IgD-negative memory B cell (primary cell): ENCODE measurements around the gene COL10A1. TPM values are rescaled to one million over a fixed set of nuclear protein-coding genes. Genes with fewer than 3 reads are reported as not detected.
"Not testable (repeated sequence)": the region's sequence is repeated elsewhere in the genome, so short reads cannot be mapped to it uniquely, and the experiment has no call there.

Source experiments
- H3K27ac Mint-ChIP-seq, 3 donors: one replicate each; pipeline ENCODE4 v1.8.0; 2020 to 2022; ENCODE audit warnings: mild to moderate bottlenecking in 3 of 3, mixed read lengths in 3 of 3, moderate library complexity in 1 of 3
- H3K27me3 Mint-ChIP-seq: one replicate; pipeline ENCODE4 v1.8.0; 2021; ENCODE audit warnings: mixed read lengths
- H3K36me3 Mint-ChIP-seq: one replicate; pipeline ENCODE4 v1.8.0; 2020; ENCODE audit warnings: mild to moderate bottlenecking, mixed read lengths
- H3K4me1 Mint-ChIP-seq, 3 donors: one replicate each; pipeline ENCODE4 v1.8.0; 2020 to 2022; ENCODE audit warnings: mixed read lengths in 3 of 3, mild to moderate bottlenecking in 1 of 3
- H3K4me3 Mint-ChIP-seq, 4 donors: one replicate each; pipeline ENCODE4 v1.8.0; 2020 to 2022; ENCODE audit warnings: mild to moderate bottlenecking in 4 of 4, mixed read lengths in 4 of 4, moderate library complexity in 3 of 4
- H3K9me3 Mint-ChIP-seq, 3 donors: one replicate each; pipeline ENCODE4 v1.8.0; 2020 to 2021; ENCODE audit warnings: mixed read lengths in 3 of 3, mild to moderate bottlenecking in 1 of 3
- polyA plus RNA-seq: library from polyadenylated mRNA; unstranded; fragments of 300-500 nt; fragmentation: Illumina TruSeq; gene quantifications from one replicate; pipeline ENCODE4 v1.2.3, GENCODE V29; 2021

The COL10A1 gene
- polyA plus RNA-seq, 1 donor from 2014 or later, result 0.36 TPM

- no peaks in the 10 kb centered on the region for H3K27me3 Mint-ChIP-seq
- no peaks in the 10 kb centered on the region for H3K9me3 Mint-ChIP-seq
- H3K4me3 Mint-ChIP-seq, result no peak overlapping the region
- peaks cover 37 to 49% (median 48%) of the 10 kb centered on the region in 3 donors for H3K4me1 Mint-ChIP-seq
- no peak overlapping the region for H3K27ac Mint-ChIP-seq
- H3K36me3 Mint-ChIP-seq, result peaks cover 11% of the 10 kb centered on the region
These were observed 20.7 kb downstream of the COL10A1 start for GRCh38 chr6:116105247-116105646.

GRCh38 chr6:116104636-116105035 is 21.3 kb downstream of the COL10A1 start:
- Mint-ChIP-seq H3K27ac (no peak overlapping the region), H3K4me1 (peaks cover 42 to 54% (median 53%) of the 10 kb centered on the region in 3 donors), H3K9me3 (no peaks in the 10 kb centered on the region), H3K4me3 (peak overlapping the region in 1 of 4 donors; percentile 8), H3K36me3 (peaks cover 9% of the 10 kb centered on the region), H3K27me3 (no peaks in the 10 kb centered on the region)

GRCh38 chr6:116102873-116103272 is 23.1 kb downstream of the COL10A1 start:
- H3K27me3 Mint-ChIP-seq, result no peaks in the 10 kb centered on the region
- H3K4me1 Mint-ChIP-seq, result peaks cover 40 to 56% (median 54%) of the 10 kb centered on the region in 3 donors
- H3K9me3 Mint-ChIP-seq, result no peaks in the 10 kb centered on the region
- H3K27ac Mint-ChIP-seq, result peak overlapping the region in 1 of 3 donors; percentile 63
- H3K36me3 Mint-ChIP-seq, result peaks cover 5% of the 10 kb centered on the region
- H3K4me3 Mint-ChIP-seq, result peak overlapping the region; percentile 25 to 98 (median 69)

GRCh38 chr6:116101790-116102189 is 24.1 kb downstream of the COL10A1 start:
- Mint-ChIP-seq H3K4me1 (peaks cover 40 to 56% (median 54%) of the 10 kb centered on the region in 3 donors), H3K4me3 (peak overlapping the region; percentile 90 to 98 (median 94)), H3K9me3 (no peaks in the 10 kb centered on the region), H3K36me3 (peaks cover 4% of the 10 kb centered on the region), H3K27me3 (no peaks in the 10 kb centered on the region), H3K27ac (peak overlapping the region; percentile 17 to 94 (median 45))

- Mint-ChIP-seq H3K4me1 (peaks cover 40 to 56% (median 54%) of the 10 kb centered on the region in 3 donors), H3K27ac (peak overlapping the region; percentile 45 to 94 (median 71)), H3K36me3 (peaks cover 4% of the 10 kb centered on the region), H3K27me3 (no peaks in the 10 kb centered on the region), H3K4me3 (peak overlapping the region; percentile 90 to 98 (median 94)), H3K9me3 (peaks cover 0 to 1% (median under 1%) of the 10 kb centered on the region in 3 donors)
These were observed 24.6 kb downstream of the COL10A1 start for GRCh38 chr6:116101302-116101718.

GRCh38 chr6:116100419-116101301 is 25.3 kb downstream of the COL10A1 start, which contains the start of gene NT5DC1:
Gene NT5DC1 (plus strand): TSS chr6:116100853. CDS start chr6:116100931, 78 bp downstream.
- Mint-ChIP-seq H3K4me3 (peak within 1 kb of the TSS; percentile 90 to 98 (median 94)), H3K4me1 (peaks cover 36 to 51% (median 49%) of the 10 kb centered on the region in 3 donors), H3K9me3 (peaks cover 0 to 7% (median 3%) of the 10 kb centered on the region in 3 donors), H3K36me3 (peaks cover 4% of the 10 kb centered on the region), H3K27ac (peak within 1 kb of the TSS; percentile 45 to 94 (median 71)), H3K27me3 (no peaks in the 10 kb centered on the region)

- Mint-ChIP-seq H3K27ac (no peak overlapping the region), H3K36me3 (peaks cover 2% of the 10 kb centered on the region), H3K4me3 (peak overlapping the region in 1 of 4 donors; percentile 90), H3K27me3 (no peaks in the 10 kb centered on the region), H3K9me3 (peaks cover 0 to 10% (median 3%) of the 10 kb centered on the region in 3 donors), H3K4me1 (peaks cover 30 to 39% (median 39%) of the 10 kb centered on the region in 3 donors)
These were observed 26.9 kb downstream of the COL10A1 start for GRCh38 chr6:116099036-116099435.

GRCh38 chr6:116096979-116097816 is 28.7 kb downstream of the COL10A1 start:
- Mint-ChIP-seq H3K27ac (no peak overlapping the region), H3K27me3 (no peaks in the 10 kb centered on the region), H3K9me3 (peaks cover 0 to 10% (median 3%) of the 10 kb centered on the region in 3 donors), H3K36me3 (peaks cover 2% of the 10 kb centered on the region), H3K4me1 (peaks cover 19 to 23% (median 21%) of the 10 kb centered on the region in 3 donors), H3K4me3 (peak overlapping the region in 1 of 4 donors; percentile 25)

- not testable (repeated sequence) for H3K4me3 Mint-ChIP-seq, H3K27ac Mint-ChIP-seq, H3K27me3 Mint-ChIP-seq, H3K36me3 Mint-ChIP-seq
- Mint-ChIP-seq H3K4me1 (peaks cover 9 to 14% (median 11%) of the 10 kb centered on the region in 3 donors), H3K9me3 (peaks cover 0 to 10% (median 3%) of the 10 kb centered on the region in 3 donors)
These were observed 29.7 kb downstream of the COL10A1 start for GRCh38 chr6:116096048-116096759.

GRCh38 chr6:116094041-116094440 is 31.9 kb downstream of the COL10A1 start:
- Mint-ChIP-seq H3K27ac (no peak overlapping the region), H3K9me3 (peaks cover 0 to 10% (median 3%) of the 10 kb centered on the region in 3 donors), H3K27me3 (no peaks in the 10 kb centered on the region), H3K4me1 (peaks cover 0 to 6% (median 5%) of the 10 kb centered on the region in 3 donors), H3K4me3 (no peak overlapping the region), H3K36me3 (peaks cover 2% of the 10 kb centered on the region)

- Mint-ChIP-seq H3K4me1 (peaks cover 8 to 18% (median 15%) of the 10 kb centered on the region in 3 donors), H3K27me3 (peaks cover 1% of the 10 kb centered on the region), H3K9me3 (no peaks in the 10 kb centered on the region), H3K27ac (no peak overlapping the region), H3K36me3 (peaks cover 2% of the 10 kb centered on the region), H3K4me3 (no peak overlapping the region)
These were observed 35.7 kb downstream of the COL10A1 start for GRCh38 chr6:116090251-116090650.

- H3K4me1 Mint-ChIP-seq, result peaks cover 8 to 18% (median 15%) of the 10 kb centered on the region in 3 donors
- no peak overlapping the region for H3K4me3 Mint-ChIP-seq
- peaks cover 1% of the 10 kb centered on the region for H3K27me3 Mint-ChIP-seq
- no peaks in the 10 kb centered on the region for H3K9me3 Mint-ChIP-seq
- H3K27ac Mint-ChIP-seq, result no peak overlapping the region
- H3K36me3 Mint-ChIP-seq, result peaks cover 2% of the 10 kb centered on the region
These were observed 37.0 kb downstream of the COL10A1 start for GRCh38 chr6:116088946-116089345.

- H3K4me1 Mint-ChIP-seq, result peaks cover 8 to 18% (median 15%) of the 10 kb centered on the region in 3 donors
- peaks cover 3% of the 10 kb centered on the region for H3K27me3 Mint-ChIP-seq
- H3K9me3 Mint-ChIP-seq, result no peaks in the 10 kb centered on the region
- H3K4me3 Mint-ChIP-seq, result peak overlapping the region in 1 of 4 donors; percentile 46
- no peaks in the 10 kb centered on the region for H3K36me3 Mint-ChIP-seq
- peak overlapping the region in 1 of 3 donors; percentile 57 for H3K27ac Mint-ChIP-seq
These were observed 38.4 kb downstream of the COL10A1 start for GRCh38 chr6:116087437-116088027.

GRCh38 chr6:116084284-116084683 is 41.6 kb downstream of the COL10A1 start:
- Mint-ChIP-seq H3K9me3 (no peaks in the 10 kb centered on the region), H3K4me3 (no peak overlapping the region), H3K36me3 (no peaks in the 10 kb centered on the region), H3K27ac (no peak overlapping the region), H3K4me1 (peaks cover 8 to 12% (median 12%) of the 10 kb centered on the region in 3 donors), H3K27me3 (peaks cover 3% of the 10 kb centered on the region)
